Bronchial epithelial cell (primary cell): ENCODE data around the gene EMC9. TPM values are rescaled to one million over a fixed set of nuclear protein-coding genes. Genes with fewer than 3 reads are reported as not detected.
A peak's percentile ranks its signal among the peaks of the same experiment; 100 is the strongest.

Experiments used
- DNase-seq: peaks from one replicate; pipeline ENCODE4 v3.0.0-alpha.2; 2010; ENCODE audit warnings: low read depth
- FAIRE-seq: peaks from 2 replicates; lab custom pipeline; 2011; peaks lifted over from hg19 to GRCh38; lab: Jason Lieb, UNC
- H3K27me3 ChIP-seq: 2 replicates; pipeline ENCODE4 v1.5.1; 2011; ENCODE audit warnings: low read length; ENCODE audit not compliant: control insufficient read depth, insufficient read depth
- H3K36me3 ChIP-seq: 2 replicates; pipeline ENCODE4 v1.5.1; 2011; ENCODE audit warnings: low read length; ENCODE audit not compliant: control insufficient read depth, insufficient read depth
- H3K4me3 ChIP-seq: 2 replicates; pipeline ENCODE4 v1.5.1; 2011; ENCODE audit warnings: mild to moderate bottlenecking, low read depth, low read length, control low read depth
- total RNA-seq: library from RNA; depleted of rRNA; stranded (reverse); fragments of >200 nt; gene quantifications from 2 replicates; pipeline ENCODE4 v1.2.1, GENCODE V29; 2014
- TF ChIP-seq, protein P1 (sequence below): IDR thresholded peaks from 2 replicates; pipeline ENCODE4 v1.5.1; 2011; ENCODE audit warnings: mild to moderate bottlenecking, moderate library complexity, low read length, control low read depth, inconsistent platforms; ENCODE audit not compliant: insufficient read depth, severe bottlenecking

Gene EMC9
- total RNA-seq, 1 donor from 2014 or later, result 12.6 TPM

DNA sequence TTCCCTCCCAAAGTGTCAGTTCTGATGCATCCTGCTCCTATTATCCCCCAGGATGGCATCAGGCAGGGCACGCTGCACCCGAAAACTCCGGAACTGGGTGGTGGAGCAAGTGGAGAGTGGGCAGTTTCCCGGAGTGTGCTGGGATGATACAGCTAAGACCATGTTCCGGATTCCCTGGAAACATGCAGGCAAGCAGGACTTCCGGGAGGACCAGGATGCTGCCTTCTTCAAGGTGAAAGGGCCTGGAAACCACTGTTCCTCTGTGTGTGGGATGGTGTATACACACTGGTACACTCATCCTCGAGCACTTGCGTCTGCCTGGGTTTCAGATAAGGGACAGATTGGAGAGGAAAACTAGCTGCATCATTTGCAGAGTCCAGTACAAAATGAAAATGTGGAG is 20.7 kb upstream of the EMC9 start:
- Histone ChIP-seq H3K27me3 (no peaks in the 10 kb centered on the region), H3K36me3 (peaks cover 46% of the 10 kb centered on the region), H3K4me3 (peak overlapping the region; percentile 73)
- FAIRE-seq (no peak), DNase-seq (no peak)
- TF ChIP-seq, protein P1, sequence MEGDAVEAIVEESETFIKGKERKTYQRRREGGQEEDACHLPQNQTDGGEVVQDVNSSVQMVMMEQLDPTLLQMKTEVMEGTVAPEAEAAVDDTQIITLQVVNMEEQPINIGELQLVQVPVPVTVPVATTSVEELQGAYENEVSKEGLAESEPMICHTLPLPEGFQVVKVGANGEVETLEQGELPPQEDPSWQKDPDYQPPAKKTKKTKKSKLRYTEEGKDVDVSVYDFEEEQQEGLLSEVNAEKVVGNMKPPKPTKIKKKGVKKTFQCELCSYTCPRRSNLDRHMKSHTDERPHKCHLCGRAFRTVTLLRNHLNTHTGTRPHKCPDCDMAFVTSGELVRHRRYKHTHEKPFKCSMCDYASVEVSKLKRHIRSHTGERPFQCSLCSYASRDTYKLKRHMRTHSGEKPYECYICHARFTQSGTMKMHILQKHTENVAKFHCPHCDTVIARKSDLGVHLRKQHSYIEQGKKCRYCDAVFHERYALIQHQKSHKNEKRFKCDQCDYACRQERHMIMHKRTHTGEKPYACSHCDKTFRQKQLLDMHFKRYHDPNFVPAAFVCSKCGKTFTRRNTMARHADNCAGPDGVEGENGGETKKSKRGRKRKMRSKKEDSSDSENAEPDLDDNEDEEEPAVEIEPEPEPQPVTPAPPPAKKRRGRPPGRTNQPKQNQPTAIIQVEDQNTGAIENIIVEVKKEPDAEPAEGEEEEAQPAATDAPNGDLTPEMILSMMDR, result no peak

DNA sequence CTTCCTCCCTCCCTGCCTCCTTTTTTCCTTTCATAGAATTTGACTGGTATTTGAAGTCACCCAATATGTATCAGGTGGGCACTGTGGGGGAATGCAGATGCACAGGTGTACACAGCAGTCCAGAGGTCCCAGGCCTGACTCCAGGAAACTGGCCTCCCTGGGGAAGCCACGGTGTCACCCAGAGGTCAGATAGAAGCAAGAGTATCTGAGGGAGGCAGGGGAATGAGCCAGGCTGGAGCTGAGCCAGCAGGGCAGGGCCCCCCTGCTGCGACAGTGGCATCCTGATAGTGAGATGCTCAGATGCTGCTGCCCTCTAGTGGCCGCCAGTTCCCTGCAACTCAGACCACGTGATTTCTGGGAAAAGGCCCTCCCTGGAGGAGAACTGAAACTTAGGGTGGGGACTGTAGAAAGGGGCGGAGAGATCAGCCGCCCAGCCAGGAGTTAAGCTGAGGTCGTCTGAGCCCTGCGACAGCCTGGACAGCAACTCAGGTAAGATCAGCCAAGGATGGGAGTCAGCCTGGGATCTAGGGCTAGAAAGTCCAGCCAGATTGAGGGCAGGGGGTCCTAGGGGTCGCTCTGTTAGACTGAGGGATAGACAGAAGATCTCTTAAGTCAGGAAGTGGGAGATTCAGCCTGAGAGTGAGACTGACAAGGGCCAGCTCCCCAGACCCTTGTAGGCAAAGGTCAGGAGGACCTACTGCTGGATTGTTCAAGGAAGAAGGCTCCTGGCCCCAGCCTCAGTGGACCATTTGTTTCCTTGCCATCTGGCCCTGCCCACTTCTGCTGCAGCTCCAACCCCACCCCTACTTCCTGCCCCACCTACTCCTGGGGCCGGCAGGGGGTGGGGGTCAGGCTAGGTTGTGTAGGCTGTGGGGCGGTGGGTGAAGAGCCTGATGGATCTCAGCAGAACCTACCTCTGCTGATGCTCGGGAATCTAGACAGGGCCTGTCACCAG is 19.7 kb upstream of the EMC9 start, which contains the start of gene IRF9:
TSS of gene IRF9 (plus strand) at position 416 of the 955 bp plus-strand sequence. CDS start 880 bp downstream, outside the sequence.
- TF ChIP-seq, protein P1, result peak; percentile 96
- DNase-seq, result peak; percentile 86
- peak within 1 kb of the TSS; percentile 73 for H3K4me3 ChIP-seq
- H3K27me3 ChIP-seq, result no peaks in the 10 kb centered on the region
- no peak for FAIRE-seq
- peaks cover 47% of the 10 kb centered on the region for H3K36me3 ChIP-seq

DNA sequence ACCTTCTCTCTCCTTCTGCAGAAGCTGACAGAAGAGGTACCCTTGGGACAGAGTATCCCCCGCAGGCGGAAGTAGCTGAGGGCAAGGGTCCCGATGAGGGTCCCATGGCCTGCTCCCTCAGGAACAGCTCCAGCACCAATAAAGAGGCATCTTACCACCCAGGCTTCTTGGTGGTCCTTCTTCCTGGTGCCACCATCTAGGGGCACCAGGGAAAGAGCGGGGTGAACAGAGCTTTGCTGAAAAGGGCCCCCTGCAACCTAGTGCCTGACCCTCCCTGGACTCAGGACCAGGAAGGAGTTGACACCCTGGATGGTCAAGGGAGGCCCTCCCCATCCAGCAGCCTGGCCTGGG is 19.1 kb upstream of the EMC9 start:
- DNase-seq (no peak), FAIRE-seq (no peak)
- no peak overlapping the region for H3K4me3 ChIP-seq
- TF ChIP-seq, protein P1, result no peak
- no peaks in the 10 kb centered on the region for H3K27me3 ChIP-seq
- H3K36me3 ChIP-seq, result peaks cover 48% of the 10 kb centered on the region

- H3K36me3 ChIP-seq, result peaks cover 49% of the 10 kb centered on the region
- no peak overlapping the region for H3K4me3 ChIP-seq
- DNase-seq (no peak), FAIRE-seq (no peak)
- TF ChIP-seq, protein P1, result no peak
- no peaks in the 10 kb centered on the region for H3K27me3 ChIP-seq
Measured at GRCh38 chr14:24159777-24160498, 18.5 kb upstream of the EMC9 start.

GRCh38 chr14:24157331-24157730 is 15.9 kb upstream of the EMC9 start:
- TF ChIP-seq, protein P1, result no peak
- DNase-seq (no peak), FAIRE-seq (no peak)
- H3K27me3 ChIP-seq, result no peaks in the 10 kb centered on the region
- no peak overlapping the region for H3K4me3 ChIP-seq
- H3K36me3 ChIP-seq, result peaks cover 38% of the 10 kb centered on the region
